D721Med (cell line): ENCODE results near the gene EXT2.

ENCODE experiments used
- DNase-seq: peaks from one replicate; pipeline ENCODE4 v3.0.0; 2011; ENCODE audit warnings: low spot score; ENCODE audit not compliant: insufficient read length
- FAIRE-seq: peaks from 2 replicates; lab custom pipeline; 2011; peaks lifted over from hg19 to GRCh38; lab: Jason Lieb, UNC
- CTCF ChIP-seq: IDR thresholded peaks from 2 replicates; pipeline ENCODE4 v1.5.1; 2012; ENCODE audit warnings: mild to moderate bottlenecking, control low read depth; ENCODE audit not compliant: insufficient read depth; ENCODE audit errors: missing control alignments

The EXT2 gene

GRCh38 chr11:44128729-44129128 lies 33.3 kb downstream of the EXT2 start:
- DNase-seq (no peak), FAIRE-seq (no peak)
- no peak for TF ChIP-seq CTCF

- no peak for FAIRE-seq
Measured at GRCh38 chr11:44130751-44131150, 35.3 kb downstream of the EXT2 start.

GRCh38 chr11:44133335-44133946 lies 38.0 kb downstream of the EXT2 start:
- FAIRE-seq (no peak), DNase-seq (no peak)
- peak; percentile 64 for TF ChIP-seq CTCF

More at GRCh38 chr11:44130751-44131150, 35.3 kb downstream of the EXT2 start:
- no peak for DNase-seq
- TF ChIP-seq CTCF: no peak

- no peak for FAIRE-seq
- TF ChIP-seq CTCF: no peak
- no peak for DNase-seq
Measured at GRCh38 chr11:44134625-44135024, 39.1 kb downstream of the EXT2 start.

- DNase-seq: no peak
- TF ChIP-seq CTCF: no peak
- no peak for FAIRE-seq
Measured at GRCh38 chr11:44136176-44136945, 40.9 kb downstream of the EXT2 start.

- DNase-seq: no peak
- FAIRE-seq: no peak
- TF ChIP-seq CTCF: no peak
Measured at GRCh38 chr11:44137057-44137456, 41.6 kb downstream of the EXT2 start.

GRCh38 chr11:44138286-44138685 lies 42.8 kb downstream of the EXT2 start:
- TF ChIP-seq CTCF: no peak
- no peak for DNase-seq
- FAIRE-seq: no peak
